ENCODE data around the gene ZEB1.
"Not testable (repeated sequence)": the region's sequence is repeated elsewhere in the genome, so short reads cannot be mapped to it uniquely, and the experiment has no call there.

ZEB1 gene

DNA sequence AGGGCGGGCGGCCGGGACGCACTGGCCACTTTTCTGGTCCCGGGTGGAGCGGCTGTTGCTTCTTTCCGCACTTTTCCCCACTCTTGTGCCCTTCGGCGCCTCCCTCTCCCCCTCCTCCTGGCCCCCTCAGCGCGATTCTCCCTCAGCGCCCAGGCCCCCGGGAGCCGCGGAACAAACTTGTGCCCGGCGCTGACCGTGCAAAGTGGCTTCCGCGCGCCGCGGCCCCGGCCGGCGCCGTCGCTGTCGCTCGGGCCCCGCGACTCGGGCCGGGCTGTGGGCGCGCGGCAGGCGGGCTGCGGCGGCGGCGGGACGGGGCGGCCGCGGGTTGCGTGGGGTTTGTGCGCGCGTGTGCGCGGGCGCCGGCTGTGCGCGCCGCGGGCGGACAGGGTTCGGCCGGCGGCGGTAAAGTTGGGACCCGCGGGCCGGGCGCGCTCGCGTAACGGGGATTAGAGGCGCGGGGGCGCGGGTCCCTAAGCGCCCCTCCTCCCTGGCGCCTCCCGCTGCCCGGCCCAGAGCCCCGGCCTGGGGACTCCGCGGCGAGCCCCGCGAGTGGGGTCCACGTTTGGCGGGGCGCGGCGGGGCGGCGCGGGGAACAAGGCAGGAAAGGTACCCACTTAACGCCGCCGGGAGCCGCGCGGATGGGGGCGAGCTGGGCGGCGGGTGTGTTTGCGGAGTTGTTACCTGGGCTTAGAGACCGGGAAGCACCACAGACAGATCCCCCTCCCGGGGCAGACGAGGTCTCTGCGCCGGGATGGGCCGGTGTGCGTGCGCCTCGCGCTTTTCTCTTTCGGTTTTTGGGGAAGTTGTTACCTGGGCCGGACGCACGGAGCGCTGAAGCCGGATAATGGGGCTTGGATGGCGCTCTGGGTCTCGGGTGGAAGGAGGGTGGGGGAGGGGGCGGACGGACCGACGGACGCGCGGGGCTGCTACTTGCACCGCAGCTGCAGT lies 860 bp downstream of the ZEB1 start:
- peak; percentile 28 for DNase-seq

- peak; percentile 2 for DNase-seq
These were observed 1.7 kb downstream of the ZEB1 start for GRCh38 chr10:31320550-31321211.

GRCh38 chr10:31321396-31321941 lies 2.5 kb downstream of the ZEB1 start:
- DNase-seq, result peak; percentile 7

GRCh38 chr10:31322647-31323046 lies 3.6 kb downstream of the ZEB1 start:
- DNase-seq, result no peak

GRCh38 chr10:31340343-31340742 lies 21.3 kb downstream of the ZEB1 start:
- no peak for DNase-seq

DNA sequence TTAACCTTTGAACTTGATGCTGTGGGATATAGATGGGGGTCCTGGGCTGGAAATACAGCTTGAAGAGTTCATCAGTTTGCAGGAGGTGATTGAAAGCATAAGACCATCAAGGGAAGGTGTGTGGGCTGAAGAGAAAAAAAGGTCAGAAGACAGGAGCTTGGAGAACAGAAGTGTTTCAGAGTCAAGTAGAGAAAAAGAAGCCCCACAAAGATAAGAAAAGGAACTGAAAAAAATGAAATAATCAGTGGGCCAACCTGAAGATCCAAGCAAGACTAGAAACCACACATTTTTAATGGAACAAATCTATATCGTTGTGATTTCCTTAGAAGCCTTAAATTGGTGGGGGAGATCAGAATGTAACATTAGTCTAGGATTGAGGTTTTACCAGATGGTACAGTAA lies 22.5 kb downstream of the ZEB1 start:
- no peak for DNase-seq

DNA sequence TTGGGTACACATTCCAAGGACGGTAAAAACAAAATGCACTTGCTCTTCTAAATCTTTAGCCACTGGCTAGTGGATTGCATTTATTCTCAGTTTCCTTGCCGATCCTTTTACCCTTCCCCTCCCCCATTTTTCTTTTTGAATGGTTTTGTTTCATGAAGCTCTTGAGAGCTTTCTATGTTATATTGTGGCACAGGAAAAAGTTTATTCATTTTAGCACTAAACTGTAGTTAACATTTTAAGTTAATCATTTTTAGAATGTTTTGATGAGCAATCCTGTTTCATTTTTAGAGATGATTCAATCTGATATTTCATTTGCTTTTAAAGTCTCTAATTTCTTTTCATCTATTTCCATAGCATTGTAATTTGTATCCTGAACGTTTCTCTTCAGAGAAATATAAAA lies 24.0 kb downstream of the ZEB1 start:
- no peak for DNase-seq

- no peak for DNase-seq
These were observed 24.5 kb downstream of the ZEB1 start for GRCh38 chr10:31343551-31343950.

GRCh38 chr10:31345886-31346285 lies 26.9 kb downstream of the ZEB1 start:
- no peak for DNase-seq

- DNase-seq, result no peak
These were observed 27.9 kb downstream of the ZEB1 start for GRCh38 chr10:31346953-31347352.

GRCh38 chr10:31347705-31348104 lies 28.7 kb downstream of the ZEB1 start:
- no peak for DNase-seq

DNA sequence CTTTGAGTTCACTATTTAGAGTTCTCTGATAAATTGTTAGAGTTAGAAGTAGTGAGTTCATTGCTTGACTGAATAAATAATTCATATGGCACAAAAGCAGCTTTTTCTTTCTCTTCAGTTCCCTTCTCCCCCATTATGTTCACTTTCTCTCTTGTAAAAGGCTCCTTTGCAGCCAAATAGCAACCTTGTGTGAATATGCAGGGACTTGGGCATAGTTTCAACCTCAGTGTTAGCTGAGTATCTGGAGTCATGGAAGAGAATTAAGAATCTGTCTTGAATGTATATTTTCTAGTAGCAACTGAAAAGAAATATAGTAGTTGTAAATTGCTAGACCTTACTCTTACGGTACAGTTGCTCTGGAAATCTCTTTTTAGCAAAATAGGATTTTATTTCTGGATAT lies 31.9 kb downstream of the ZEB1 start:
- DNase-seq, result no peak

- no peak for DNase-seq
These were observed 33.6 kb downstream of the ZEB1 start for GRCh38 chr10:31352436-31353226.

- no peak for DNase-seq
These were observed 34.6 kb downstream of the ZEB1 start for GRCh38 chr10:31353574-31353973.

- DNase-seq, result no peak
These were observed 39.8 kb downstream of the ZEB1 start for GRCh38 chr10:31358688-31359330.

GRCh38 chr10:31359979-31360378 lies 41.0 kb downstream of the ZEB1 start:
- DNase-seq, result no peak

- not testable (repeated sequence) for DNase-seq
These were observed 42.5 kb downstream of the ZEB1 start for GRCh38 chr10:31361475-31361874.

GRCh38 chr10:31362023-31362641 lies 43.1 kb downstream of the ZEB1 start:
- DNase-seq, result no peak

GRCh38 chr10:31363696-31364095 lies 44.7 kb downstream of the ZEB1 start:
- not testable (repeated sequence) for DNase-seq

- not testable (repeated sequence) for DNase-seq
These were observed 45.2 kb downstream of the ZEB1 start for GRCh38 chr10:31364238-31364637.

DNA sequence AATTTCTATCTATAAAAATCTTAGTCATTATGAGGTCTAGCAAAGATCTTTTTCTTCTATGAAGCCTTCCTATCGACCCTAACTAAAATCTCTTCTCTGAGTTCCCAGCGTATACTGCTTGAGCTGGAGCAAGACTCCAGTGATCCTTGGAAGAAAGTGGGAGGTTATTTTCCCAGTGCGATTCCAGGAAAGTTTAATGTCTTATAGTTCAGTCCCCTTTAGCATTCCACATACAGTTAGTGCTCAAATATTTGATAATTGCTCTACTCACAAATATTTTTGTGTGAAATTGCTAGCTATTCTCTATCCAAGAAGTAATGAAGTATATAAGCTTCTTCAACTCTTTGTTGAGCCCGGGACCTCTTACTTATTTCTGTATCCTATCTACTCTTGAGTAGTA lies 47.7 kb downstream of the ZEB1 start:
- DNase-seq, result no peak

GRCh38 chr10:31368724-31369123 lies 49.7 kb downstream of the ZEB1 start:
- no peak for DNase-seq

Measured in activated T-cell treated with anti-CD3 and anti-CD28 coated beads for 4 hours (primary cell).